H1 (cell line): Measurements from ENCODE around the gene CXCR5. TPM values are rescaled to one million over a fixed set of nuclear protein-coding genes. Genes with fewer than 3 reads are reported as not detected.
A peak's percentile ranks its signal among the peaks of the same experiment; 100 is the strongest.

Experiments
- BCL11A ChIP-seq, 2 experiments: IDR thresholded peaks; one replicate each; pipeline ENCODE4 v1.6.1; 2011; ENCODE audit warnings: low read depth in 2 of 2, low read length in 2 of 2, mild to moderate bottlenecking in 2 of 2
- CBX5 ChIP-seq: fragments of 300-800, 300-1000 bp; sonication (generic); IDR thresholded peaks from 2 replicates; pipeline ENCODE4 v1.7.1; 2016; ENCODE audit warnings: antibody characterized with exemption, low read length, low read depth
- KDM4A ChIP-seq: IDR thresholded peaks from one replicate; pipeline ENCODE4 v1.7.1; 2012; ENCODE audit warnings: low read depth, mild to moderate bottlenecking, moderate library complexity, low read length, inconsistent platforms; ENCODE audit not compliant: severe bottlenecking
- TAF7 ChIP-seq: optimal IDR thresholded peaks from 2 replicates; pipeline ENCODE3; 2011; ENCODE audit warnings: low read depth, mild to moderate bottlenecking, inconsistent platforms, low read length, moderate library complexity, borderline replicate concordance
- polyA plus RNA-seq, 7 experiments: library from polyadenylated mRNA; depleted of rRNA in 3 of 7; stranded (reverse) in 5 of 7; unstranded in 2 of 7; fragments of >200 nt in 5 of 7; fragments of 200-250 nt in 2 of 7; gene quantifications; 1 replicate in 5 of 7; 2 replicates in 1 of 7; 4 replicates in 1 of 7; pipeline versions ENCODE4 v1.2.1 to v1.2.3, GENCODE V29; 2011 to 2013; ENCODE audit warnings: missing spikeins in 2 of 7, mixed read lengths in 2 of 7
- total RNA-seq: library from RNA; stranded (reverse); fragmentation: NEBNext Ultra II Directional; extraction: Animal tissue kit (Norgen Biotek cat#: 25700); gene quantifications from 2 replicates; pipeline ENCODE4 v1.2.1, GENCODE V29; 2021

The CXCR5 gene
- total and polyA plus RNA-seq, 2 of the 8 experiments (the other 6 are each of a cell fraction or from before 2014, with no cell fraction given): not detected

- TF ChIP-seq CBX5: no peak
- TF ChIP-seq TAF7: peak; percentile 72
- TF ChIP-seq KDM4A: peak; percentile 46
- no peak for TF ChIP-seq BCL11A (IDR thresholded peaks at IDR 0.05; ENCODE audit: low read depth in 2 of 2, low read length in 2 of 2)
These were observed 46.5 kb downstream of the CXCR5 start (continued) for GRCh38 chr11:118930094-118930712.
